ENCODE results near the gene MYO1A. TPM values are rescaled to one million over a fixed set of nuclear protein-coding genes. Genes with fewer than 3 reads are reported as not detected.

The MYO1A gene
- total RNA-seq, 2 experiments from 2014 or later, result 0.19 to 0.47 TPM

- Histone ChIP-seq H4K20me1 (ENCODE audit: insufficient read depth, low read length) (no peaks in the 10 kb centered on the region), H3K79me2 (ENCODE audit: insufficient read depth, low read depth, low read length) (no peaks in the 10 kb centered on the region), H2AFZ (ENCODE audit: low read length) (no peak overlapping the region), H3K4me1 (ENCODE audit: insufficient read depth, low read length, poor library complexity, severe bottlenecking) (peaks cover 48% of the 10 kb centered on the region), H3K9me2 (ENCODE audit: insufficient read depth, low read length) (no peaks in the 10 kb centered on the region), H3K4me2 (ENCODE audit: low read length) (peak overlapping the region; percentile 22; the same call in 1 of the 2 replicates), H3K36me3 (ENCODE audit: insufficient read depth, low read length) (peaks cover 27% of the 10 kb centered on the region; the same call in 1 of the 2 replicates), H3K27ac (ENCODE audit: low read depth, low read length, poor library complexity, severe bottlenecking) (no peak overlapping the region), H3K9me3 (ENCODE audit: low read length) (no peaks in the 10 kb centered on the region), H3K4me3 (ENCODE audit: low read depth, low read length, poor library complexity, severe bottlenecking) (no peak overlapping the region)
- no TSS peak for BruUV-seq (replicated peaks)
- ChIA-PET CTCF (ENCODE audit: unreplicated experiment) (no interaction called here), POLR2A (interaction anchor here (0.6 to 1.5 kb wide), 3 partner anchors 20 to 257 kb away, joined by 3 to 5 read pairs (median 3); partner anchors contain the start of gene STAT6)
- intact Hi-C loops (cut with micrococcal nuclease; ENCODE audit: unreplicated experiment), result no loop called here
- no peak for TF ChIP-seq CTCF (conservative IDR thresholded peaks at IDR 0.05; ENCODE audit: low read length)
- no peak for TF ChIP-seq EZH2phosphoT487 (IDR thresholded peaks at IDR 0.05; ENCODE audit: borderline replicate concordance, low read depth, low read length)
- DNase-seq (ENCODE audit: low spot score), result no peak
Observed at GRCh38 chr12:57090490-57090889, 40.6 kb upstream of the MYO1A start.

DNA sequence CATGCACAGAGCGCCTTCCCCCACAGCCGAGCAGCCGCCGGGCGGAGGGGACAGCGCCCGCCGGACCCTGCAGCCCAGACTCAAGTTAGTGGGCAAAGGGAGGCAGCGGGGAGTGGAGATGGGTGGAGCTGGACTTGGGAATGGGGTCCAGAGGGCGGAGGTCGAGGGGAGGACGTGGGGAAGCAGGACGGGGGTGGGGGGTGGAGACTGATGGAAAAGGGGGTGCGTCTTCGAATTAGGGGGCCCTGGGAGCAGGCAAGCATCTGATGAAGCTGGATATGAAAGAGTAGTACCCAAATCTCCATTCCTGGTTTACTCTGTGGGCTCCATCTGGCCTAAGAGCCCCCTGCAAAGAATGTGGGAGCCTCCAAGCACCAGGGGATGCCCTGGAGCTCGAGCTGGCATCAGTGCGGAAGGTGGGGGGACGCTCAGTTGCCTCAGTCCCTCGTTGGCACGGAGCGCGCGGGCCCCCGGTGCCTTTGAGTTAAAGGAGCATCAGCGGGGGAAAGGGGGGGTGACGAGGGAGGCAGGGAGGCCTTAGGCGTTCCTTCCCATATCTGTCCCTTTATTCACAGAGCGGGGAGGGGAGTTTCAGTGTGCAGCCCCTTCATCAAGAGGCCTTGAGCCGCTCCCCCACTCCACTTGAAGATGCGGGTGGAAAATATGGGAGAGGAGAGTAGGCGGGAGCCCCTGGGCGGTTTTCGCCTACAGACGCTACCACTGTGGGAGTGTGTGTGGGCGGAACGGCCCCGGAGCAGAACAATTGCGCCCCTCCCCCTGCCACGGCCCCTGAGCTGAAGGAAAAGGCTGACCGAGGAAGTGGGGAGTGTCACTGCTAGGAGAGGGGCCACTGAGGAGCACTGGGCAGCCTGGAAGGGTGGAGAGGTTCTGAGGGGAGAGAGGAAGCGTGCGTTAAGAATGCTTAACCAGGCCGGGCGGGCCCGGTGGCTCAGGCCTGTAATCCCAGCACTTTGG lies 39.6 kb upstream of the MYO1A start:
- peak overlapping the region; percentile 1; the same call in 1 of the 2 replicates for H2AFZ ChIP-seq (ENCODE audit: low read length)
- H4K20me1 ChIP-seq (ENCODE audit: insufficient read depth, low read length), result no peaks in the 10 kb centered on the region
- POLR2A ChIA-PET, result interaction anchor here (0.9 to 1.7 kb wide), 3 partner anchors 10 to 21 kb away, joined by 5 to 6 read pairs (median 6); partner anchors contain the start of genes NEMP1 and STAT6
- H3K79me2 ChIP-seq (ENCODE audit: insufficient read depth, low read depth, low read length), result no peaks in the 10 kb centered on the region
- TF ChIP-seq CTCF (conservative IDR thresholded peaks at IDR 0.05; ENCODE audit: low read length) (no peak), EZH2phosphoT487 (IDR thresholded peaks at IDR 0.05; ENCODE audit: borderline replicate concordance, low read depth, low read length) (no peak)
- peak; percentile 35 for DNase-seq (ENCODE audit: low spot score)
- no TSS peak for BruUV-seq (replicated peaks)
- no peaks in the 10 kb centered on the region for H3K9me2 ChIP-seq (ENCODE audit: insufficient read depth, low read length)
- no peaks in the 10 kb centered on the region for H3K9me3 ChIP-seq (ENCODE audit: low read length)
- H3K4me3 ChIP-seq (ENCODE audit: low read depth, low read length, poor library complexity, severe bottlenecking), result peak overlapping the region; percentile 80
- peaks cover 18% of the 10 kb centered on the region; the same call in 1 of the 2 replicates for H3K36me3 ChIP-seq (ENCODE audit: insufficient read depth, low read length)
- H3K27ac ChIP-seq (ENCODE audit: low read depth, low read length, poor library complexity, severe bottlenecking), result peak overlapping the region; percentile 24
- peak overlapping the region; percentile 91 for H3K4me2 ChIP-seq (ENCODE audit: low read length)
- intact Hi-C loops (cut with micrococcal nuclease; ENCODE audit: unreplicated experiment), result loop anchor here (5.0 kb wide), 2 partner anchors 402 to 712 kb away; partner anchors contain the start of gene PTGES3
- CTCF ChIA-PET (ENCODE audit: unreplicated experiment), result interaction anchor here (0.6 to 1.3 kb wide), 2 partner anchors 15 to 19 kb away, joined by 3 read pairs; no protein-coding TSS in a partner anchor
- peaks cover 51% of the 10 kb centered on the region for H3K4me1 ChIP-seq (ENCODE audit: insufficient read depth, low read length, poor library complexity, severe bottlenecking)

Data from OCI-LY7 (cell line).